ACC112 (cell line): ENCODE data around the gene ALKBH5.

Source experiments
- H2AFZ ChIP-seq: fragments of 200-600 bp; sonication (generic); one replicate; pipeline ENCODE4 v1.6.0; 2017; ENCODE audit warnings: antibody characterized with exemption, low read length; ENCODE audit not compliant: unreplicated experiment
- H3K27ac ChIP-seq: fragments of 200-600 bp; sonication (generic); 2 replicates; pipeline ENCODE4 v1.5.1; 2014; ENCODE audit warnings: low read depth, mild to moderate bottlenecking, antibody characterized with exemption, low read length, moderate library complexity
- H3K27me3 ChIP-seq: fragments of 200-600 bp; sonication (generic); 2 replicates; pipeline ENCODE4 v1.6.1; 2014; ENCODE audit warnings: mild to moderate bottlenecking, antibody characterized with exemption, low read length, moderate library complexity, mixed read lengths; ENCODE audit not compliant: insufficient read depth
- H3K36me3 ChIP-seq: fragments of 200-600 bp; sonication (generic); 2 replicates; pipeline ENCODE4 v1.6.1; 2016; ENCODE audit warnings: mild to moderate bottlenecking, antibody characterized with exemption, low read length, moderate library complexity, mixed read lengths; ENCODE audit not compliant: insufficient read depth
- H3K4me1 ChIP-seq: fragments of 200-600 bp; sonication (generic); one replicate; pipeline ENCODE4 v1.6.1; 2016; ENCODE audit warnings: low read length, mixed read lengths; ENCODE audit not compliant: insufficient read depth, unreplicated experiment, control insufficient read depth
- H3K4me3 ChIP-seq: fragments of 200-600 bp; sonication (generic); 2 replicates; pipeline ENCODE4 v1.5.1; 2014; ENCODE audit warnings: mild to moderate bottlenecking, low read depth, low read length
- H3K79me2 ChIP-seq: fragments of 200-600 bp; sonication (generic); one replicate; pipeline ENCODE4 v1.6.0; 2016; ENCODE audit warnings: low read length; ENCODE audit not compliant: control insufficient read depth, unreplicated experiment, insufficient read depth

ALKBH5 gene

DNA sequence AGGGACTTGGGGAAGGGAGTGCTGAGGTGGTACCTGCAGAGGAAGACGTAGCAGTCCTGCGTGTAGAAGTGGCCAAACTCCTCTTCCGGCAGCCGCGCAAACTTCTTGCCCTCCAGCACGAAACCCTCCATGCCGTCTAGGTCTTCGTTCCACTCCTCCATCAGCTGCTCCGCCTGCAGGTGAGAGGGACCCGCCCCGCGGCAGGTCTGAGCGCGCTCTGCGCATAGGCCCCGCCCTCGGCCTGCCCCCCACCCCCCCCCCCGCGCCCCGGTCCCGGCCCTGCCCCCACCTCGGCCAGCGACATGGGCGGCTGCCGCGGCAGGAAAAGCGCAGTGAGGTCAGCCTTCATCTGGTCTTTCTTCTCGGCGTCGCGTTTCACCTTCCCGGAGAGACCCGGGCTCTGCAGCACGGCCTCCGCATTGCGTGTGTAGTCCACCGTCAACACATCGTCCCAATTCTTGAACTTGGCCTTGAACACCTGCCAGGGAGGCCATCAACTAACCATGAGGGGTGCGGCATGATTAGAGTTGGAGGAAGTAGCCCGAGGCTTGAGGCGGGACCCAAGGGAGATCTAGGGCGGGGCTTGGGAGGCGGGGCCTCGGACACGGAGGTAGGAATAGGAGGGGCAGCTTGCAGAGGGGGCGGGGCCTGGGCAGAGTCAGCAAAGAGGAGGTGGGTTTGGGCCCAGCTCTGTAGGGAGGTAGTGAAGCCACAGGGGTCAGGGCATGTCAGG is 63.4 kb downstream of the ALKBH5 start:
- no peaks in the 10 kb centered on the region for H3K27me3 ChIP-seq
- H3K79me2 ChIP-seq, result no peaks in the 10 kb centered on the region
- no peak overlapping the region for H3K4me3 ChIP-seq
- no peak overlapping the region for H3K27ac ChIP-seq
- no peak overlapping the region for H2AFZ ChIP-seq
- no peaks in the 10 kb centered on the region for H3K4me1 ChIP-seq
- H3K36me3 ChIP-seq, result peaks cover 34% of the 10 kb centered on the region; the same call in 1 of the 2 replicates

DNA sequence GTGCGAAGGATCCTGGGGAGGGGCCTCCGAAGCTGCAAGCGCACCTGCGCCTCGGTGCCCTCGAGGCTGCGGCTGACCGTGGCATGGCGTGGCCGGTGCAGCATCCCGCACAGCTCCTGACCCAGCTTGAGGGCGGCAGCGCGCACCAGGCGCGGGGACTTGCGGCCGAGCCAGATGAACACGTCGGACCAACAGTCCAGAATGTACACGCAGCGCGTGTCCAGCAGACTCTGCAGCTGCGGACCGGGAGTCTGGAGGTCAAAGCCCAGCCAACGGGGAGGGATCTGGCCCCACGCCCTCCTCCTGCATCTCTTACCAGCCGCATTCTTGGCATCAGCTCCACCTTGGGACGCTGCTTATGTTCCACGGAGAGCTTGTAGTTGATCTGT is 64.0 kb downstream of the ALKBH5 start:
- Histone ChIP-seq H3K4me1 (no peaks in the 10 kb centered on the region), H3K36me3 (peaks cover 39% of the 10 kb centered on the region; the same call in 1 of the 2 replicates), H3K27me3 (no peaks in the 10 kb centered on the region), H3K27ac (no peak overlapping the region), H3K4me3 (no peak overlapping the region), H2AFZ (no peak overlapping the region), H3K79me2 (no peaks in the 10 kb centered on the region)

DNA sequence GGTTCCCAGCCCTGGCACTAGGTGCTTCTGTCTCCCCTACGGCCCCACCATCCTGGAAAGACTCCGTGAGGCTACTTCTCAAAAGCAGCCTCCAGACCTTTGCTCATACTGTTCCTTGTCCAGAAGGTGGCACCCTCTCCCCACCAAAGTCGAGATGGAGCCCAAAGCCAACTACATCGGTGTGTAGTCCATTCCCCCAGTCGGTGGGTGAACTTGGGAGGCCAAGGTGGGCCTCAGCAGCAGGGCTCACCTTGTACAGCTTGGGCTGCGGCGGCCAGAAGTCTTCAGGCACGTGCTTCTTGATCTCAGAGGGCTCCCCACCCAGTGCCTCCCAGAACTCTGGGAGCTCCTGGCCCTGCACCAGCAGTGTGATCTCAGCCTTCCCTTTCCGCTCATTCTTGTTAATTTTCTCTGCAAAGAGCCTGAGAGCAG is 64.7 kb downstream of the ALKBH5 start:
- Histone ChIP-seq H3K27ac (no peak overlapping the region), H3K79me2 (no peaks in the 10 kb centered on the region), H3K4me3 (no peak overlapping the region), H3K27me3 (no peaks in the 10 kb centered on the region), H3K36me3 (peaks cover 41% of the 10 kb centered on the region; the same call in 1 of the 2 replicates), H2AFZ (no peak overlapping the region), H3K4me1 (no peaks in the 10 kb centered on the region)

DNA sequence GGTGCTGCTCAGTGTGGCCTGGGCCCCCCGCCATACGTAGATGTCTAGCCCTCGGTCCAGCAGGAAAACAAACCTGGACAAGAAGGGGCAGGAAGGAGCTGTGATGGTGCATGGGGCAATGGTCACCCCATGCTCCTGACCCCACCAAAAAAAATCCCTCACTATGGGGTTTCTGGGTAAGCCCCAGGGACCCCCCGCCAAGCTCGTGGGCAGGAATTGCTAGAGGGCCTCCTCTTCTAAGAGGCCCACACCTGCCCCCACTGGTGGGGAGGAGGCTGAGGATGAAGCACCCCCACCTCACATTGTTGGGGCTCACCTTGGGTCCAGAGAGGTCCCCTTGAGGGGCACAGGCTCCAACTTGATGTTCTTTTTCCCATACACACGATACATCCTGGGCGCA is 65.2 kb downstream of the ALKBH5 start:
- Histone ChIP-seq H3K27me3 (no peaks in the 10 kb centered on the region), H3K79me2 (no peaks in the 10 kb centered on the region), H3K27ac (no peak overlapping the region), H3K4me3 (no peak overlapping the region), H3K36me3 (peaks cover 46% of the 10 kb centered on the region; the same call in 1 of the 2 replicates), H3K4me1 (no peaks in the 10 kb centered on the region), H2AFZ (no peak overlapping the region)

DNA sequence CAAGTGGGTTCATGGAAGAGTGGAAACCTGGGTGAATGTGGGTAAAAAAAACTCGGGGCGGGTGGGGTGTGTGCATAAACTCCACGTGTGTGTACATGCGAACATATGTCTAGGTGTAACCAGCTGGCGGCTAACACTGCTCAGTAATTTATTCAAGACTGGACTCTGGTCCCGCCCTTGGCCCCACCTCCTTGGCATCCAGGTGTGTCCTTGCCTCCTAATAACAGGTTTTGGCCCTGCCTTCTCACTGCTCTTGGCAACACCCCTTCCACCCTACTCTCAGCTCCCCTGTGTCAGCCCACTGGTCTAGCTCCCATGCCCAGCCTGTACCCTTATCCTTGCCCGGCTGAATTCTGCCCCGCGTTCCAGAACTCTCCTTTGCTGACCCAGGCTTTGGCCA is 66.6 kb downstream of the ALKBH5 start:
- peaks cover 6% of the 10 kb centered on the region for H3K79me2 ChIP-seq
- no peaks in the 10 kb centered on the region for H3K27me3 ChIP-seq
- H2AFZ ChIP-seq, result no peak overlapping the region
- H3K4me3 ChIP-seq, result no peak overlapping the region
- peaks cover 59% of the 10 kb centered on the region; the same call in 1 of the 2 replicates for H3K36me3 ChIP-seq
- H3K27ac ChIP-seq, result no peak overlapping the region
- no peaks in the 10 kb centered on the region for H3K4me1 ChIP-seq

DNA sequence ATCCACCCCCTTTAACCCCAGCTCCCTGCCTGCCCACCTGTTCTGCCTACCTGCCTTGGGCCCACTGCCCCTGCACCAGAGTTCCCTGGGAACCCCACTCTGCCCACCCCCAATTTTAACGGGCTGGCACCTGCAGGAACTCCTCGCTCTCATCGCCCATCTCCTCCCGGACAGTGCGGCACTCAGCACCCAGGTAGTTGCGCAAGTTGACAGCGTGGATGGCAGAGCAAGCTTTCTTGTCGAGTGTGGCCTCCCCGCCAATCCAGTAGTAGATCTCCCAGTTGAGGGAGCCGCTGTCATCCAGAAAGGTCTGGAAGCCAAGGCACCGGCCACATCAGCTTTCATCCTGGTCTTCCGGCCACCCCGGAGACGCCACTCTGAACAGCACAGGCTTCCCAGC is 67.1 kb downstream of the ALKBH5 start:
- Histone ChIP-seq H2AFZ (no peak overlapping the region), H3K79me2 (peaks cover 9% of the 10 kb centered on the region), H3K27ac (no peak overlapping the region), H3K36me3 (peaks cover 58% of the 10 kb centered on the region; the same call in 1 of the 2 replicates), H3K4me3 (no peak overlapping the region), H3K27me3 (no peaks in the 10 kb centered on the region), H3K4me1 (no peaks in the 10 kb centered on the region)

DNA sequence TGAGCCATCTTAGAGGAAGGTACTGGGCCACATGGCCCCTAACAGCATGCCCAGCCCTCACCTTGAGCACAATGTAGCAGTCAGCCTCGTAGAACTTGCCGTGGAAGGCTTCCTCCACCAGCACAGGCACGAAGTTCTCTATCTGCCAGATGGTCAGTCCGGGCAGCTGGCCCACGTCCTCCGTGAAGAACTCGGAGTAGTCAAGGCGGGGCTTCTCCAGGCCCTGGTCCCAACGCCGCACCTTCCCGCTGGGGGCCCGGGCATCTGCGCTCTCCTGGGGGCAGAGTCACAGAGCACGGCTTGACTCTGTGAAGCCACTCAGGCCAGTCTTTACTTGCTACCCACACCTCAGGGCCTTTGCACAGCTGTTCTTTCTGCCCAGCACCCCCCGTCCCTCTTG is 67.6 kb downstream of the ALKBH5 start:
- Histone ChIP-seq H3K27ac (no peak overlapping the region), H3K36me3 (peaks cover 55% of the 10 kb centered on the region; the same call in 1 of the 2 replicates), H3K4me1 (no peaks in the 10 kb centered on the region), H3K4me3 (no peak overlapping the region), H2AFZ (no peak overlapping the region), H3K79me2 (peaks cover 14% of the 10 kb centered on the region), H3K27me3 (no peaks in the 10 kb centered on the region)

DNA sequence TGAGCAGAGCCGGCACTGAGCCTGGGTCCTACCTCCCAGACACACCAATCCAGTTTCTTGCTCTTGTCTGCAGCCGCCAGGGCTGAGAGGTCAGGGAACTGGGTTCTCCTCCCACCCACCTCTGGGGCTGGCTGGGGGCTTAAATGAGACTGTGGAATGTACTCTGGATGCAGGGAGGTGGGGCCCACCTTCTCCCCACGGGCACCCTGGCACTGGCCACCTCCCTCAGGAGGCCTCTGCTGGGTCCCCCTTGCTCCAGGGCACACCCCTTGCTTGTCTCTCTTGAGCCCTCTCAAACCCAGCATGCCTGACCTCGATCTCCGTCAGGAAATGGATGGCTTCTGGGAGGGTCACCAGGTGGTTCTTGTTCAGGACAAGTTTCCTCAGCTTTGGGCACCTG is 68.5 kb downstream of the ALKBH5 start:
- Histone ChIP-seq H3K4me1 (peaks cover 8% of the 10 kb centered on the region), H2AFZ (no peak overlapping the region), H3K79me2 (peaks cover 23% of the 10 kb centered on the region), H3K36me3 (peaks cover 53% of the 10 kb centered on the region; the same call in 1 of the 2 replicates), H3K27me3 (no peaks in the 10 kb centered on the region), H3K27ac (no peak overlapping the region), H3K4me3 (no peak overlapping the region)

DNA sequence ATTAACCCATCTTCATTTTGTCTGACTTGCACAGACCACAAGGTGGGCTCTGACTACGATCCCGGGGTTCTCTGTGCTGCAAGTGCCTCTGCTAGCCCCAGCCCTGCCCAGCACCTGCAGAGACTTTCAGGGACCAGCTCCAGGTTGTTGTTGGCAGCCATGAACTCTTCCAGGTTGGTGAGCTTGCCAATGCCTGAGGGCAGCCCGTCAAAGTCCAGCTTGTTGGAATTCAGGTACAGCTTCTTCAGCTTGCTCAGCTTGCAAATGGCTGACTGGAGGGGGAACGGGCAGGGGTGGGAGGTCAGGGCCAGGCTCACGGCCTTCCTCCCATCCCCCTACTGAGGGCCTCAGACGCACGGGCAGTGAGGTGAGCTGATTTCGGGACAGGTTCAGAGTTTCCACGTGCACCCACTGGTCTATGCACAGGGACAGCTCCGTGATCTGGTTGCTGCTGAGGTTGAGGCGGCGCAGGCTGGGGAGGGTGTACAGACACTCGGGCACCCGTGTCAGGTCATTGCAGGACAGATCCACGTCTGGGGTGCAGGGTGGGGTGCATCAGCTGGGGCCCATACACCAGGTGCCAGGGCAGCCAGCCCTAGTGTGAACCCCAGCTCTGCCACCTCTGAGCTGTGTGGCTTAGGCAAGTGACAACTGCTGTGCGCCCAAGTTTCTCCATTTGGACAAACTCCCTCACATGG is 69.7 kb downstream of the ALKBH5 start:
- peaks cover 44% of the 10 kb centered on the region; the same call in 1 of the 2 replicates for H3K36me3 ChIP-seq
- no peak overlapping the region for H3K27ac ChIP-seq
- H2AFZ ChIP-seq, result no peak overlapping the region
- H3K4me1 ChIP-seq, result peaks cover 13% of the 10 kb centered on the region
- H3K79me2 ChIP-seq, result peaks cover 31% of the 10 kb centered on the region
- H3K27me3 ChIP-seq, result no peaks in the 10 kb centered on the region
- no peak overlapping the region for H3K4me3 ChIP-seq

DNA sequence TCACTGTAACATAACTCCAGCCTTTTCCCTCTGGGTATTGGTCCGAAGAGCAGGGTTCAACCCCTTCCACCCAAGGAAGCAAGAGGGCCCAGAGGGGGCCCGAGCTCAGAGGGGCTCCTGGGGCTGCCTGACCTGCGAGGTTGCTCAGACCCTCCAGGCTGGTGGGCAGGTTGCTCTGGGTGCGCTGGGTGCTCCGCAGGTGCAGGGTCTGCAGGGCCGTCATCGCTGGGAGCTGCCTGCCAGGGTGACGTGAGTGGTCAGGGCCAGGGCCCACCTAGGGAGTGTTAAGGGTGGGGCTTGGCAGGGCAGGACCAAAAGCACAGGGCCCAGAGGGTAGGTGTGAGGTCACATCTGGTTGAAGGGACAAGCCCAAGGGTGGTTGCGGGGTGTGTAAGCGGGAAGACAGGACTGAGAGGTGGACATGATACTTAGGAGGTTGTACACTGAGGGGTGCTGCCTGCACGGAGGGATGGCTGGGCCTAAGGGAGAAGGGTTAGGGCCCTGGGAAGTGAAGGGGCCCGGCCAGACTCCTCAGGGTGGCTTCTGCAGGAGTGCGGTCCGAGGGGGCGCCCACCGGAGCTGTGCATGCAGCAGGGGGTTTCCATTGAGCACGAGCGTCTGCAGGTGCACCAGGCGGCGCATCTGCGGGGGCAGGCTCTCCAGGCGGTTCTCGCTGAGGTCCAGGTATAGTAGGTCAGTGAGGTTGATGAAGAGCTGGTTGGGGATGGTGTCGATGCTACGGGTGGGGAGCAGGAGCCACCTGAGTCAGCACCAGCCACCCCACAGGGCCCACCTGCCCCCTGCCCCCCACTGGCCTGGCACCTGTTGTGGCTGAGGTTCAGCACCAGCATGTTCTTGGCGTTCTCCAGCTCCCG is 70.6 kb downstream of the ALKBH5 start:
- no peaks in the 10 kb centered on the region for H3K27me3 ChIP-seq
- H3K4me3 ChIP-seq, result no peak overlapping the region
- H2AFZ ChIP-seq, result no peak overlapping the region
- peaks cover 31% of the 10 kb centered on the region for H3K79me2 ChIP-seq
- H3K4me1 ChIP-seq, result peaks cover 16% of the 10 kb centered on the region
- H3K36me3 ChIP-seq, result peaks cover 36% of the 10 kb centered on the region; the same call in 1 of the 2 replicates
- no peak overlapping the region for H3K27ac ChIP-seq
